ENCODE measurements around the gene EHD4.

The EHD4 gene

GRCh38 chr15:41972253-41973242, at the start of gene EHD4 (continued):
- TF ChIP-seq ZBTB21 (tag by site-specific recombination; IDR thresholded peaks at IDR 0.05) (peak; percentile 65), GLIS2 (tag by site-specific recombination; IDR thresholded peaks at IDR 0.05) (peak; percentile 81), PATZ1 (tag by site-specific recombination; IDR thresholded peaks at IDR 0.05) (peak; percentile 54), HOXC10 (CRISPR knock-in tag; IDR thresholded peaks at IDR 0.05) (0 out of 2 replicates have a peak, but pooled peaks have one; percentile 80), HIC1 (tag by site-specific recombination; IDR thresholded peaks at IDR 0.05) (peak; percentile 95), ZNF555 (tag by site-specific recombination; conservative IDR thresholded peaks at IDR 0.05) (no peak)

- no peak overlapping the region for H3K4me3 ChIP-seq (ENCODE audit: low read depth, low read length)
- ChIA-PET POLR2A (no interaction called here), CTCF (no interaction called here)
- no peaks in the 10 kb centered on the region for H3K36me3 ChIP-seq (ENCODE audit: control insufficient read depth in 2 of 2, insufficient read depth in 1 of 2, low read length in 2 of 2)
- no peaks in the 10 kb centered on the region for H3K9me3 ChIP-seq (ENCODE audit: control insufficient read depth, insufficient read depth, low read depth, low read length)
- H3K4me1 ChIP-seq (ENCODE audit: control insufficient read depth, insufficient read depth, low read length): no peaks in the 10 kb centered on the region
- H3K27ac ChIP-seq (ENCODE audit: extremely low read depth, low read depth, low read length): no peak overlapping the region
- TF ChIP-seq IKZF3 (tag by site-specific recombination; IDR thresholded peaks at IDR 0.05) (no peak), ZNF174 (tag by site-specific recombination; IDR thresholded peaks at IDR 0.05) (no peak), ZBTB20 (tag by site-specific recombination; IDR thresholded peaks at IDR 0.05) (no peak), ZBTB11 (tag by site-specific recombination; conservative IDR thresholded peaks at IDR 0.05; ENCODE audit: low read depth) (no peak), WT1 (tag by site-specific recombination; IDR thresholded peaks at IDR 0.05) (no peak), ZNF239 (tag by site-specific recombination; IDR thresholded peaks at IDR 0.05) (no peak), ZNF658 (tag by site-specific recombination; IDR thresholded peaks at IDR 0.05) (no peak), ZNF132 (tag by site-specific recombination; IDR thresholded peaks at IDR 0.05; ENCODE audit: borderline replicate concordance) (no peak), ZBTB26 (tag by site-specific recombination; optimal IDR thresholded peaks at IDR 0.05) (no peak), ZNF501 (tag by site-specific recombination; IDR thresholded peaks at IDR 0.05) (no peak), ZNF148 (tag by site-specific recombination; IDR thresholded peaks at IDR 0.05; ENCODE audit: borderline replicate concordance) (no peak), ZNF510 (tag by site-specific recombination; IDR thresholded peaks at IDR 0.05; ENCODE audit: insufficient replicate concordance) (no peak), ZNF157 (tag by site-specific recombination; IDR thresholded peaks at IDR 0.05) (no peak), AEBP2 (tag by site-specific recombination; IDR thresholded peaks at IDR 0.05; ENCODE audit: borderline replicate concordance) (no peak)
Measured at GRCh38 chr15:42021593-42021992, 49.2 kb upstream of the EHD4 start.

Data from HEK293 (cell line).